ENCODE data around the gene DOCK2. TPM values are rescaled to one million over a fixed set of nuclear protein-coding genes. Genes with fewer than 3 reads are reported as not detected.

The DOCK2 gene
- total RNA-seq, 1 experiment from 2014 or later: 0.42 TPM

DNA sequence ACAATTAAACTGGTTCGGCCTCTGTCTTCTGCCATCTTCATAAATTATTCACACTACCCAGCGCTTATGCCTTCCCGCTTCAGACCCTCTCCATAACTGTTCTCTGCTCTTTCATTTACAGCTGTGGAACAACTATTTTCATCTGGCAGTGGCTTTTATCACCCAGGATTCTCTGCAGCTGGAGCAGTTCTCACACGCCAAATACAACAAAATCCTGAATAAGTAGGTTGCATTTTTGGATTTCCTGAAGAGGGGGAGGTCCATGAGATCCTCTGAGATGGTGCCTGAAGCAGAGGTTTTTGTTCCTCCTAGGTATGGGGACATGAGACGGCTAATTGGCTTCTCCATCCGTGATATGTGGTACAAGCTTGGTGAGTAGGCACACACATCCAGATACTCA lies 371.3 kb downstream of the DOCK2 start:
- no peaks in the 10 kb centered on the region for H3K9me3 Mint-ChIP-seq (ENCODE audit: unreplicated experiment)
- no peak overlapping the region for H3K4me3 Mint-ChIP-seq (ENCODE audit: unreplicated experiment)
- TF ChIP-seq, protein P1, sequence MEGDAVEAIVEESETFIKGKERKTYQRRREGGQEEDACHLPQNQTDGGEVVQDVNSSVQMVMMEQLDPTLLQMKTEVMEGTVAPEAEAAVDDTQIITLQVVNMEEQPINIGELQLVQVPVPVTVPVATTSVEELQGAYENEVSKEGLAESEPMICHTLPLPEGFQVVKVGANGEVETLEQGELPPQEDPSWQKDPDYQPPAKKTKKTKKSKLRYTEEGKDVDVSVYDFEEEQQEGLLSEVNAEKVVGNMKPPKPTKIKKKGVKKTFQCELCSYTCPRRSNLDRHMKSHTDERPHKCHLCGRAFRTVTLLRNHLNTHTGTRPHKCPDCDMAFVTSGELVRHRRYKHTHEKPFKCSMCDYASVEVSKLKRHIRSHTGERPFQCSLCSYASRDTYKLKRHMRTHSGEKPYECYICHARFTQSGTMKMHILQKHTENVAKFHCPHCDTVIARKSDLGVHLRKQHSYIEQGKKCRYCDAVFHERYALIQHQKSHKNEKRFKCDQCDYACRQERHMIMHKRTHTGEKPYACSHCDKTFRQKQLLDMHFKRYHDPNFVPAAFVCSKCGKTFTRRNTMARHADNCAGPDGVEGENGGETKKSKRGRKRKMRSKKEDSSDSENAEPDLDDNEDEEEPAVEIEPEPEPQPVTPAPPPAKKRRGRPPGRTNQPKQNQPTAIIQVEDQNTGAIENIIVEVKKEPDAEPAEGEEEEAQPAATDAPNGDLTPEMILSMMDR (IDR thresholded peaks at IDR 0.05; ENCODE audit: unreplicated experiment): no peak
- no peaks in the 10 kb centered on the region for H3K4me1 Mint-ChIP-seq (ENCODE audit: insufficient read depth, unreplicated experiment)
- no TSS peak for BruUV-seq (replicated peaks)
- ChIA-PET POLR2A (no interaction called here), CTCF (interaction anchor here (0.7 to 2.0 kb wide), 3 partner anchors 29 to 474 kb away, joined by 3 to 5 read pairs (median 3); partner anchors contain the start of gene INSYN2B)
- DNase-seq (ENCODE audit: unreplicated experiment): no peak
- no peaks in the 10 kb centered on the region for H3K27me3 Mint-ChIP-seq (ENCODE audit: insufficient read depth, unreplicated experiment)
- no peak overlapping the region for H3K27ac Mint-ChIP-seq (ENCODE audit: low read depth, unreplicated experiment)
- H3K36me3 Mint-ChIP-seq (ENCODE audit: insufficient read depth, unreplicated experiment): no peaks in the 10 kb centered on the region
- intact Hi-C loops (cut with micrococcal nuclease): no loop called here

DNA sequence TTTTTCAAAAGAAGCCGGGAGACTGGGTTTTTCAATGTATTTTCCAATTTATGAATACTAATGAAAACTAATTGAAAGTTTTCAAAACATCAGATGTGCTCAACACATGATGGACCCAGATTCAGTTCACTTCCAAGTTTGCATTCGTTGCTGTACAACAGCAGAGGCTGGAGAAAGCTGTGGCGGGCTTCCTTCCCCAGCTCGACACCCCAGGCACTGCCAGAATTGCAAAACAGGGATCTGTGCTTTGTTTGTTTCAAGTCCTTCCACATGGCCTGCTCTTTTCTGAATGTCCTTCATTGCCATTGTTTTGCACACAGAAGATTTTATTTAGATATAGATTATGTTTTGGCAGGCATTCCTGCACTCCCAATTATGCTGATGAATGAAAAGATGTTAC lies 373.5 kb downstream of the DOCK2 start:
- BruUV-seq (replicated peaks): no TSS peak
- H3K4me1 Mint-ChIP-seq (ENCODE audit: insufficient read depth, unreplicated experiment): no peaks in the 10 kb centered on the region
- no peaks in the 10 kb centered on the region for H3K36me3 Mint-ChIP-seq (ENCODE audit: insufficient read depth, unreplicated experiment)
- intact Hi-C loops (cut with micrococcal nuclease): no loop called here
- ChIA-PET CTCF (interaction anchor here (0.6 to 0.7 kb wide), 3 partner anchors 56 to 1023 kb away, joined by 3 read pairs; no protein-coding TSS in a partner anchor), POLR2A (no interaction called here)
- no peak overlapping the region for H3K4me3 Mint-ChIP-seq (ENCODE audit: unreplicated experiment)
- H3K27me3 Mint-ChIP-seq (ENCODE audit: insufficient read depth, unreplicated experiment): peaks cover 9% of the 10 kb centered on the region
- no peaks in the 10 kb centered on the region for H3K9me3 Mint-ChIP-seq (ENCODE audit: unreplicated experiment)
- TF ChIP-seq, protein P1 (IDR thresholded peaks at IDR 0.05; ENCODE audit: unreplicated experiment): no peak
- H3K27ac Mint-ChIP-seq (ENCODE audit: low read depth, unreplicated experiment): no peak overlapping the region
- no peak for DNase-seq (ENCODE audit: unreplicated experiment)

DNA sequence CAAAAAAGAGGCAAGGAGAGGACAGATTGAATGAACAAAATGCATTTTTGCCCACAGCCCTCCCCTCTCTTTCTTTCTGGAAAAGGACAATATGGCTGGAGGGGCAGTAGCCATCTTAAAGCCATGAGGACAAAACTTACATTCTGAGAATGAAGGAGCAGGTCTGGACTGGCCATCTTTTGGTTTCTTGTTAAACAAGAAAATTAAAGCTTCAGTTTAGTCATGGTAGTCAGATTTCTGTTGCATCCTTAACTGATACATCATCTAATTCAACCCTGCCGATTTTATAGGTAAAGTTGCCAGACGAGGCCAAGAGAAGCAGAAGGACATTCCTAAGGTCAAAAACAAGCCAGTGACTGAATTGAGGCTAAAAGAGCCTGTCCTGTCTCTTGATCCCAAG lies 374.7 kb downstream of the DOCK2 start:
- H3K9me3 Mint-ChIP-seq (ENCODE audit: unreplicated experiment): no peaks in the 10 kb centered on the region
- no peaks in the 10 kb centered on the region for H3K36me3 Mint-ChIP-seq (ENCODE audit: insufficient read depth, unreplicated experiment)
- no peak overlapping the region for H3K27ac Mint-ChIP-seq (ENCODE audit: low read depth, unreplicated experiment)
- DNase-seq (ENCODE audit: unreplicated experiment): no peak
- peaks cover 16% of the 10 kb centered on the region for H3K27me3 Mint-ChIP-seq (ENCODE audit: insufficient read depth, unreplicated experiment)
- BruUV-seq (replicated peaks): no TSS peak
- no peak overlapping the region for H3K4me3 Mint-ChIP-seq (ENCODE audit: unreplicated experiment)
- intact Hi-C loops (cut with micrococcal nuclease): no loop called here
- H3K4me1 Mint-ChIP-seq (ENCODE audit: insufficient read depth, unreplicated experiment): no peaks in the 10 kb centered on the region
- POLR2A ChIA-PET: interaction anchor here (0.6 kb wide), 1 partner anchor 163 kb away, joined by 3 read pairs; no protein-coding TSS in a partner anchor
- TF ChIP-seq, protein P1 (IDR thresholded peaks at IDR 0.05; ENCODE audit: unreplicated experiment): no peak
- CTCF ChIA-PET: interaction anchor here (0.5 to 1.0 kb wide), 4 partner anchors 213 to 1104 kb away, joined by 3 to 4 read pairs (median 3); no protein-coding TSS in a partner anchor

DNA sequence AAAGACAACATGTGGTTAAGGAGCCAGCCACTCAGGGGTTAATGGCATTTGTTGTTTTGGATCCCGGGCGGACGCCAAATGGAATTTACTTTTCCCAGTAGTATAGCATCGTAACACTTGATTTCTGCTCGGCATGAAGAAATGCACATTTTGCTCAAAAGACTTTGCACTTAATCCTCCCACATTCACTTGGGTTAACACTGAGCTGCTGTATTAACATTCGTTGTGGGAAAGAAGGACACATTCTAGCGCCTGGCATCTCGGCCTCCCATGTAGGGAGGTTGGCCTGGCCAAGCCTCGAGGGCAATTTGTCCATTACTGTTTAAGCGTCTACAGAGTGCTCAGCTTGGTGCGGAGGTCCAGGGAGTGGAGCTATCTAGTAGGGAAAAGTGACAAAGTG lies 375.5 kb downstream of the DOCK2 start:
- DNase-seq (ENCODE audit: unreplicated experiment): no peak
- Mint-ChIP-seq H3K27ac (ENCODE audit: low read depth, unreplicated experiment) (no peak overlapping the region), H3K36me3 (ENCODE audit: insufficient read depth, unreplicated experiment) (no peaks in the 10 kb centered on the region), H3K9me3 (ENCODE audit: unreplicated experiment) (no peaks in the 10 kb centered on the region), H3K4me1 (ENCODE audit: insufficient read depth, unreplicated experiment) (no peaks in the 10 kb centered on the region), H3K27me3 (ENCODE audit: insufficient read depth, unreplicated experiment) (peaks cover 16% of the 10 kb centered on the region), H3K4me3 (ENCODE audit: unreplicated experiment) (no peak overlapping the region)
- TF ChIP-seq, protein P1 (IDR thresholded peaks at IDR 0.05; ENCODE audit: unreplicated experiment): no peak
- ChIA-PET POLR2A (interaction anchor here (0.6 kb wide), 1 partner anchor 322 kb away, joined by 3 read pairs; no protein-coding TSS in a partner anchor), CTCF (interaction anchor here (1.0 kb wide), 2 partner anchors 213 to 588 kb away, joined by 3 to 4 read pairs; no protein-coding TSS in a partner anchor)
- intact Hi-C loops (cut with micrococcal nuclease): no loop called here
- BruUV-seq (replicated peaks): no TSS peak
